ENCODE results near the gene STK32C. TPM values are rescaled to one million over a fixed set of nuclear protein-coding genes. Genes with fewer than 3 reads are reported as not detected.

The STK32C gene
- total RNA-seq, 1 experiment from 2014 or later, result 13.9 TPM

DNA sequence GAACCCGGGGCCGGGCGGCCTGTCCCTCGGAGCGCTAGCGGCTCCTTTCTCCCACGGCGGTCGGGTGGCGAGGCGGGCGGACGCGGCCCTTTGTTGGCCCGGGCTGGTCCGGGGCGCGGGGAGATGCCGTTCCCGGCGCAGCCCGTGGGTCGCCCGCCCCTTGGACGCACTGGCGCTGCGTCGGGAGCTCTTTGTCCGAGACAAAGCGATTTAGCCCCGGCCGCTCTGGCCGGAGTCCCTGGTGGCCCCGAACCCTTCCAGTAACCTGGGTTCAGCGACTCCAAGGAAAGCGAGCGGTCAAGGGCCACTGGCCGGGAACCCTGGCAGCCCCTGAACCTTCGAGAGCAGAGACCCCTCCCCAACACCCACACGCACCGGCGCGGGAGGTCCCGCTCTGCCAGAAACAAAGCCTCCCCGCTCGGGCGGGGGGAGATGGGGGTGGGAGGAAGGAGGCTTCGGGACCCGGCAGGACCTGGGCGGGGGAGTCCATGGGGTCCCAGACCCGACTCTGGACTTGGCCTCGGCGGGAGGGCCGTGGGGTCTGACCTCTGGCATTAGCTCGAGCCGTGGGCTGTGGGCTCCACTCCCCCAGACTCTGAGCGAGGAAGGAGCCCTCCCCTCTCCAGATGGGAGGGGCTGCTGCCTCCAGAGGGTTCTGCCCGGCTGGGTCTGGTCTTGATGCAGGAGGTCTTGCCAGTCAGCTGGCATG lies 120.2 kb downstream of the STK32C start:
- Histone ChIP-seq H3K4me3 (no peak overlapping the region), H3K27me3 (ENCODE audit: insufficient read depth, low read depth) (no peaks in the 10 kb centered on the region), H3K9me2 (ENCODE audit: insufficient read depth) (no peaks in the 10 kb centered on the region), H3F3A (ENCODE audit: insufficient read depth, low read depth) (no peaks in the 10 kb centered on the region), H3K36me3 (ENCODE audit: low read depth) (no peaks in the 10 kb centered on the region), H3K79me2 (ENCODE audit: low read depth) (no peaks in the 10 kb centered on the region), H2AFZ (no peak overlapping the region), H3K9me3 (ENCODE audit: insufficient read depth, low read depth) (no peaks in the 10 kb centered on the region), H3K27ac (no peak overlapping the region), H3K4me2 (no peak overlapping the region), H4K20me1 (ENCODE audit: insufficient read depth) (no peaks in the 10 kb centered on the region), H3K4me1 (replicated peaks; ENCODE audit: insufficient read depth) (no peaks in the 10 kb centered on the region)
- no peak for TF ChIP-seq EZH2 (IDR thresholded peaks at IDR 0.05; ENCODE audit: low read depth)
- TF ChIP-seq, protein P1, sequence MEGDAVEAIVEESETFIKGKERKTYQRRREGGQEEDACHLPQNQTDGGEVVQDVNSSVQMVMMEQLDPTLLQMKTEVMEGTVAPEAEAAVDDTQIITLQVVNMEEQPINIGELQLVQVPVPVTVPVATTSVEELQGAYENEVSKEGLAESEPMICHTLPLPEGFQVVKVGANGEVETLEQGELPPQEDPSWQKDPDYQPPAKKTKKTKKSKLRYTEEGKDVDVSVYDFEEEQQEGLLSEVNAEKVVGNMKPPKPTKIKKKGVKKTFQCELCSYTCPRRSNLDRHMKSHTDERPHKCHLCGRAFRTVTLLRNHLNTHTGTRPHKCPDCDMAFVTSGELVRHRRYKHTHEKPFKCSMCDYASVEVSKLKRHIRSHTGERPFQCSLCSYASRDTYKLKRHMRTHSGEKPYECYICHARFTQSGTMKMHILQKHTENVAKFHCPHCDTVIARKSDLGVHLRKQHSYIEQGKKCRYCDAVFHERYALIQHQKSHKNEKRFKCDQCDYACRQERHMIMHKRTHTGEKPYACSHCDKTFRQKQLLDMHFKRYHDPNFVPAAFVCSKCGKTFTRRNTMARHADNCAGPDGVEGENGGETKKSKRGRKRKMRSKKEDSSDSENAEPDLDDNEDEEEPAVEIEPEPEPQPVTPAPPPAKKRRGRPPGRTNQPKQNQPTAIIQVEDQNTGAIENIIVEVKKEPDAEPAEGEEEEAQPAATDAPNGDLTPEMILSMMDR (conservative IDR thresholded peaks at IDR 0.05), result no peak
- intact Hi-C loops (cut with micrococcal nuclease; ENCODE audit: unreplicated experiment), result no loop called here
- no peak for DNase-seq
- POLR2A ChIA-PET (ENCODE audit: unreplicated experiment), result no interaction called here
- no TSS peak for BruUV-seq (replicated peaks)
- CTCF ChIA-PET, result no interaction called here

DNA sequence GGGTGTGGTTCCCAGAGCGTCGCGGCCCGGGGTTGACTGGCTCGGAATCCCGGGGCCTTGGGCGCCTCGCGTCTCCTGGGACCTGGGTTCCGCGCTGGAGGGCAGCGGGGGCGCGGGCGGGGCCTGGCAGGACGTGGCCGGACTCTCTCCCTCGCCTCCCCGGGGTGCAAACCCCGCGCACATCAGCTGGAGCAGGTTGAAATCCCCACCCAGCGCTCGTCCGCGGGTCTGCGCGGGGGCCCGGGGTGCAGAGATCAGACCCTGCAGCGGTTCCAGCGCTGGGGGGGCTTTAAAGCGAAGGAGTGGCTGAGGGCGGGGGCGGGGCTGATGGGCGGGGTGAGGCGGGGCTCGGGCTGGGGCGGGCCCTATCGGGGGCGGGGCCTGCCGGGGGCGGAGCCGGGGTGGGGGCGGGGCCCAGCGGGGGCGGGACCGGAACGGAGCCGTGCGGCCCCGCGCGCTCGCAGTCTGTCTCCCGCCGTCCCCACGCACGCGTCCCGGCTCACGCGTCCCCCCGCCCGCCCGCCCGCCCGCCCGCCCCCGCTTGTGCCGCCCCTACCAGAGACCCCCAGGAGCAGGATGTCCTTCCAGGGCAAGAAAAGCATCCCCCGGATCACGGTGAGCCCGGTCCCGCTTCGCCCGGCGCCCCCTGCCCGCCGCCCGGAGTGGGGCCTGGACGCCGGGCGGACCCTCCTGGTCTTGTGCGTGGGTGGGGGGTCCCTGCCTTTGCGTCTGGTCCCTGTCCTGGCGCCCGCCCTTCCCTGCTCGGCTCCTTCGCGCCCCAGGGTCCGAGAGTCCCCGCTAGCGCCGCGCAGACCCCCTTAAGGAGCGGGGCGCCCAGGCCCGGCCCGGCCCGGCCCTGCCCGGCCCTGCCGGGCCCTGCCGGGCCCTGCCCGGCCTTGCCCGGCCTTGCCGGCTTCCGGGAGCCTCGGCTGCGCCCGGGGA lies 121.0 kb downstream of the STK32C start, which contains the start of gene DPYSL4:
TSS of gene DPYSL4 (plus strand) at position 461 of the 942 bp plus-strand sequence. CDS start at position 577, 116 bp downstream.
- intact Hi-C loops (cut with micrococcal nuclease; ENCODE audit: unreplicated experiment), result no loop called here
- H3F3A ChIP-seq (ENCODE audit: insufficient read depth, low read depth), result no peaks in the 10 kb centered on the region
- H4K20me1 ChIP-seq (ENCODE audit: insufficient read depth), result no peaks in the 10 kb centered on the region
- POLR2A ChIA-PET (ENCODE audit: unreplicated experiment), result no interaction called here
- no peak within 1 kb of the TSS for H3K4me3 ChIP-seq
- CTCF ChIA-PET, result no interaction called here
- no peaks in the 10 kb centered on the region for H3K79me2 ChIP-seq (ENCODE audit: low read depth)
- no peaks in the 10 kb centered on the region for H3K9me2 ChIP-seq (ENCODE audit: insufficient read depth)
- BruUV-seq (replicated peaks), result no TSS peak
- TF ChIP-seq, protein P1 (conservative IDR thresholded peaks at IDR 0.05), result no peak
- H3K27ac ChIP-seq, result no peak within 1 kb of the TSS
- no peaks in the 10 kb centered on the region for H3K4me1 ChIP-seq (replicated peaks; ENCODE audit: insufficient read depth)
- no peaks in the 10 kb centered on the region for H3K27me3 ChIP-seq (ENCODE audit: insufficient read depth, low read depth)
- H3K36me3 ChIP-seq (ENCODE audit: low read depth), result no peaks in the 10 kb centered on the region
- no peaks in the 10 kb centered on the region for H3K9me3 ChIP-seq (ENCODE audit: insufficient read depth, low read depth)
- H2AFZ ChIP-seq, result no peak within 1 kb of the TSS
- no peak within 1 kb of the TSS for H3K4me2 ChIP-seq
- no peak for DNase-seq

DNA sequence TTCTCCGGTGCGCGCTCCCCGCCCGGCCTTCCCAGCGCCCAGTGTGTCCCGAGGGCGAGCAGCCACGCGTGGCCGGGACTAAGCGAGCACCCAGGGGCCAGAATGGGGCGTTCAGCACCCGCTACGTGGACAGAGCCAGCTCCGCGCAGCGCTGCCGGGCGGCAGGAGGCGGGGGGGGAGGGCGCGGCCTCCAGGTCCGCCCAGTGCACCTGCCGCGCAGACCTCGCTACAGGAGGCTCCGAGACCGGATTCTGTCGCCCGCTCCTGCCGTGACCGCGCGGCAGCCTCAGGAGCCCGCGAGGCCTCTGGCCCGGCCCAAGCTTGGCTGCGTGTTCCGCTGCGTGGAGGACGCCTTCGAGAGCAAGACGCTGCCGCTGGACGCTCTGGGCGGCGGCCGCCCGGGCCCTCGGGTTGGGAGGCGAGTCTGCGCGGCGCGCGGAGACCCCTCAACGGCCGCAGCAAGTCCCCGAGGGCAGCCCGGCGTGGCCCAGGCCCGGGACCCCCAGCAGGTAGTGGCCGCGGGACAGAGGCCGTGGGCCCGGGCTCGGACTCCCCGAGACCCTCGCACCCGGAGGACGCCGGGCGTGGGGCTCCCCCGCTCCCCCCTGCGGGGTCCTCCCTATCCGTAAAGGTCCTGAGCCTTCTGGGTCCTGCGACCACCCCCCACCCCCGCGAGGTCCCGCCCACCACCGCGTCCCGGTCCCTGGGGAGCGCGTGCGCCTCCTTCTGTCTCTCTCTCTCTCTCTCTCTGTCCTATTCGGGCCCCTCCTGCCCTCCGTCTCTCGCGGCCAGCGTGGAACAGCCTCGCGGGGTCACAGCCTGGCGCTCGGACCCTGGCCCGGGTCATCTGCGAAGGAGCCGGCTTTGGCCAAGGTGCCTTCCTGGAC lies 121.9 kb downstream of the STK32C start:
- Histone ChIP-seq H2AFZ (no peak overlapping the region), H3K4me1 (replicated peaks; ENCODE audit: insufficient read depth) (no peaks in the 10 kb centered on the region), H3K4me2 (no peak overlapping the region), H3K79me2 (ENCODE audit: low read depth) (no peaks in the 10 kb centered on the region), H3K27me3 (ENCODE audit: insufficient read depth, low read depth) (no peaks in the 10 kb centered on the region), H3K4me3 (no peak overlapping the region), H4K20me1 (ENCODE audit: insufficient read depth) (no peaks in the 10 kb centered on the region), H3K9me3 (ENCODE audit: insufficient read depth, low read depth) (no peaks in the 10 kb centered on the region), H3K36me3 (ENCODE audit: low read depth) (no peaks in the 10 kb centered on the region), H3K9me2 (ENCODE audit: insufficient read depth) (no peaks in the 10 kb centered on the region), H3F3A (ENCODE audit: insufficient read depth, low read depth) (no peaks in the 10 kb centered on the region), H3K27ac (no peak overlapping the region)
- TF ChIP-seq, protein P1 (conservative IDR thresholded peaks at IDR 0.05), result no peak
- no peak for TF ChIP-seq EZH2 (IDR thresholded peaks at IDR 0.05; ENCODE audit: low read depth)
- DNase-seq, result no peak
- intact Hi-C loops (cut with micrococcal nuclease; ENCODE audit: unreplicated experiment), result no loop called here
- ChIA-PET POLR2A (ENCODE audit: unreplicated experiment) (no interaction called here), CTCF (no interaction called here)
- BruUV-seq (replicated peaks), result no TSS peak
